GM19240 (cell line): ENCODE data around the gene HLA-E.
"Not testable (repeated sequence)": the region's sequence is repeated elsewhere in the genome, so short reads cannot be mapped to it uniquely, and the experiment has no call there.

Experiments
- DNase-seq: peaks from one replicate; pipeline ENCODE4 v3.0.0; 2011; ENCODE audit warnings: low spot score; ENCODE audit not compliant: insufficient read length

The HLA-E gene

DNA sequence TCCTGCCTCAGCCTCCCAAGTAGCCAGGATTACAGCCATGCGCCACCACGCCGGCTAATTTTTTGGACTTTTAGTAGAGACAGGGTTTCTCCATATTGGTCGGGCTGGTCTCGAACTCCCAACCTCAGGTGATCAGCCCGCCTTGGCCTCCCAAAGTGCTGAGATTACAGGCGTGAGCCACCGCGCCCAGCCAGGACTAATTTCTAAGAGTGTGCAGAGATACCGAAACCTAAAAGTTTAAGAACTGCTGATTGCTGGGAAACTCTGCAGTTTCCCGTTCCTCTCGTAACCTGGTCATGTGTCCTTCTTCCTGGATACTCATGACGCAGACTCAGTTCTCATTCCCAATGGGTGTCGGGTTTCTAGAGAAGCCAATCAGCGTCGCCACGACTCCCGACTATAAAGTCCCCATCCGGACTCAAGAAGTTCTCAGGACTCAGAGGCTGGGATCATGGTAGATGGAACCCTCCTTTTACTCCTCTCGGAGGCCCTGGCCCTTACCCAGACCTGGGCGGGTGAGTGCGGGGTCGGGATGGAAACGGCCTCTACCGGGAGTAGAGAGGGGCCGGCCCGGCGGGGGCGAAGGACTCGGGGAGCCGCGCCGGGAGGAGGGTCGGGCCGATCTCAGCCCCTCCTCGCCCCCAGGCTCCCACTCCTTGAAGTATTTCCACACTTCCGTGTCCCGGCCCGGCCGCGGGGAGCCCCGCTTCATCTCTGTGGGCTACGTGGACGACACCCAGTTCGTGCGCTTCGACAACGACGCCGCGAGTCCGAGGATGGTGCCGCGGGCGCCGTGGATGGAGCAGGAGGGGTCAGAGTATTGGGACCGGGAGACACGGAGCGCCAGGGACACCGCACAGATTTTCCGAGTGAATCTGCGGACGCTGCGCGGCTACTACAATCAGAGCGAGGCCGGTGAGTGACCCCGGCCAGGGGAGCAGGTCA is at the start of gene HLA-E:
TSS of gene HLA-E (plus strand) at position 429 of the 945 bp plus-strand sequence. CDS start at position 452, 23 bp downstream.
- DNase-seq, result peak; percentile 60

DNA sequence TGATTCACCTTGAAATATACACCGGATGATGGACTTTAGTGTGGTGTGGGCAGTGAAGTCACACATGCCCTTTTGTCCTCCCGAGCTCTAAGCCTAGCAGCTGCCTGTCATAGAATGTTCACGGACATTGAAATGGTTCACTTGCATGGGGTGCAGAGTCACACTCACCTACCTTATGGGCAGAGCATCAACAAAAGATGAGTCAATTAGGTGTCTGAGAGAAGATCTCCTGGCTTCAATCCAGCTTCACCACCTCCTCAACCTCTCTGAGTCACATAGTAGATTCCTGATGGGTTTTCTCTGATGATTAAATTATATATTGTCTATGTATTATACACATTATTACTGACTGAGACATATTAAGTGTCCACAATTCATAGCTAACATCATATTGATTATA is 48.1 kb upstream of the HLA-E start:
- no peak for DNase-seq

DNA sequence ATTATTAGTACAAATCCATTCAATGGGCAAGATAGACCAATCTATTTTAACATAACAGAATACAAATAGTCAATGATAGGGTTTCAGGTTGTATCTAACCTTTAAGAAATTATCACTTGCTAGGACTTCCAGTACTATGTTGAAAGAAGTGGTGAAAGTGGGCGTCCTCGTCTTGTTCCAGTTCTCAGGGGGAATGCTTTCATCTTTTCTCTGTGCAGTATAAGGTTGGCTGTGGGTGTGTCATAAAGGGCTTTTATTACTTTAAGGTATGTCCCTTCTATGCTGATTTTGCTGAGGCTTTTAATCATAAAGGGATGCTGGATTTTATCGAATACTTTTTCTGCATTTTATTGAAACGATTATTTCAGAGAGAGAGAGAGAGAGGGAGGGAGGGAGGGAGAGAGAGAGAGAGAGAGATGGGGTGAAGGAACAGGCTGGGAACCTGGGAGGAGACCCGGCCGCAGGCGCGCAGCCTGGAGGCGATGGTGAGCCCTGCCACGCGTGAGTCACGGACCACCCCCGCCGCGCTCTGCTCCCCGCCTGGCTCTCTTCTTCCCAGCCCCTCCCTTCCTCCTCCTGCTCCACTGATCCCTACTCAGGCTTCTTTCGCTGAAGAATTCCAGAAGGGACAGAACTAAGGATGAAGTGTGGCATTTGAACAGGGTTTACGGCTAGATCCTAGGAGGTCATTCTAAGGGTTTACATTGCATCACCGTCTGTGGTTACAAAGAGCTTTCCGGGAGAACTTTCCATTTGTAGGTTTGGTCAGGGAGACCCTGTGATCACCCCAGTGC is 45.5 kb upstream of the HLA-E start:
- DNase-seq, result no peak

DNA sequence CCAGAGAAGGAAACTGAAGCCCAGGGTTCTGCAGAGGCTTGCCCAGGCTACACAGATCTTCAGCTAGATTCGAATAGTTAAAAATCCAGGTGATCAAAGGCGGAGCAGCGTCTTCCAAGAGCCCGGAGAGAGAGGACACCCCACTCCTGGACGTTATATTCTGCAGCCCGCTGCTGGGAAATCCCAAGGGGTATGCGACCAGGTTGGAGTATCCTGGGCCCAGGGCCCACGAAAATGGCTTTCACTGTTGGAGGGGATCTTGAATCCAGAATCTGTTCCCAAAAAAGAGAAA is 44.9 kb upstream of the HLA-E start:
- no peak for DNase-seq

DNA sequence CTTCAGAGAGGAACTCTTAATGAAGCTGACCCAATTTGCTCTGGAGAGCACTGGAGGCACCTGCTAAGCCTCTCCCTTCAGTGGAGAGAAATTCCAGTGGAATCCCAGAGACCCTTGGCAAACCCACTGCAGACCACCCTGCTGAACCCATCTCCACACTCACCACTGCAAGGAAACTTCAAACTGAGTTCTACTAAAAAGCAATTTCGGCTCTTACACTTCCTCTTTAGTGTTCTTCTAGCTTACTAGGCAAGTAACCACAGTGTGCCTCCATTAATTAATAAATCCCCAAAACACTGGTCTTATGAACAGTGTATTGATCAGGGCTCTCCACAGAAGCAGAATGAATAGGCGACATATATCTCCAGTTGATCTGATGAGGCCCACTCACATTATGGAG is 43.0 kb upstream of the HLA-E start:
- no peak for DNase-seq

DNA sequence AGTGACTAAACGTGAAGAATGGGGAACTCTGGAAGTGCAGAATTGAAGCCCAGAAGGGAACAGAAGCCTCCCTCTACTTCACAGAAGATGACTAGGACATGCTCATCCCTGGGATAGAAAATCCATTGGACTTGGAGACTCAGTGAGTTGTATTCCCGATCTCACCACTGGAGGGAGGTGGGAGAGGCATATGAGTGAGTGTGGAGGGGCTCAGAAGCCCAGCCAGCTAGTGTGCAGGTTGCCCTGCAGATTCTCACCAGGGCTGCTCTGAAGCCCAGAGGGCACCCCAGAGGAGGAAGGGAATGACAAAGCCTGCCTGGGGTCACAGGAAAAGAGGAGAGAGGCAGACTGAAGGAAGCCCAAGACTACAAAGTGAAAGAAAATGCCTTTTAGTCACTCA is 42.1 kb upstream of the HLA-E start:
- no peak for DNase-seq

DNA sequence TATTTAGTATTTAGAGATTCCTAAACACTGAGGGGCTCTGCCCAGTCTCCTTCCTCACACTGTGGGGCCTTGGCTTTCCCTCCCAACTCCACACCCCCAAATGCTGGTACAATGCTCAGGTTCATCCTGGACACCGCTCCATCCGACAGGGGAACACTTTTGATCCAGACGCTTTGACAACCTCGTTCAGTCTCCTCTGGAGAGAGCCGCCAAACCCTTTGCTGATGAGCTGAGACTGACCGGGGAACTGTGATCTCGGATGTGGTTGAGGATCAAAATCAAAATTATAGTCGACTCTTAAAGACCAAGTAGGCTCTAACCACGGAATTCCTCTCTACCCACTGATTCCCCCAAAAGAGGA is 38.8 kb upstream of the HLA-E start:
- DNase-seq, result no peak

DNA sequence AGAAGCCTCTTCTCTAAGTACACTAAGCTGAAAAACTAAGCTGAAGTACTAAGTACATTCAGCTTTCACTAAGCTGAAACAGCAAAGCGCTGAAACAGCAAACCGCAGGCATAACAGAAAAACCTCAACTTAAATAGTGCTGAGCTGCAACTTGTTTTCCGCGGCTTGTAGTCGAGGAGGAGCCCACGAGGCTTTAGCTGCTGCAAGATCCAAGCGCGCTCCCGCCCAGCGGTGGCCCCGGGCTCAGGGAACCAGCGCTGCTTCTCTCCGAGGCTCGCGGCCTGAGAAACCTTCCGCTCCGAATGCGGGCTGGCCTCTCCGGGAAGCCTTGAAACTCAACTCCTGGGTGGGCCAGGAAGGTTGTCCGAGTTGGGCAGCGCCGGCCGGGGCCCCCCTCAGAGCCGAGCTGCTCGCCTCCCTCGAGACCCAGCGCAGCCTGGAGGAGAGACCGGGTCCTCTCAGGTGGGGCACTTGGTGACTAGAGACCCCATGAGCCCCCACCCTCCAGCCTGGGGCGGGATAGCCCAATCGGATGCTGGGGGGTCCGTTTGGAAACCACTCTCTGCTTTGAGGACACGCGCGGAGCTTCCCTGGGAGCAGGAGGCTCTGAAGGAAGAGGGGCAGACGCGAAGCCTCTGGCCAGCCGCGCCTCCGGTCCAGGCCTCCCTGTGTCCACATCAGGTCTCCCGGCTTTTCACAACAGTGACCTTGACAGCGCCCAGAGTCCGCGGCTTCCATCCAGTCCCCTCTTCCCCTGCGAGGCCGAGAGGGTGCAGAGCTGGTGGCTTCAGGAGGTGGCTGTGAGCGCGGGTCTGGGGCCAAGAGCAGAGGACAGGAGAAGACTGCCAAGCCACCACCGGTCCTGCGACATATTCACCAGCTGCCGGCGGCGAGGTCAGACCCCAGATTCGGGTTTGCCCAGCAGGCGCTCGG is 38.1 kb upstream of the HLA-E start:
- peak; percentile 20 for DNase-seq

DNA sequence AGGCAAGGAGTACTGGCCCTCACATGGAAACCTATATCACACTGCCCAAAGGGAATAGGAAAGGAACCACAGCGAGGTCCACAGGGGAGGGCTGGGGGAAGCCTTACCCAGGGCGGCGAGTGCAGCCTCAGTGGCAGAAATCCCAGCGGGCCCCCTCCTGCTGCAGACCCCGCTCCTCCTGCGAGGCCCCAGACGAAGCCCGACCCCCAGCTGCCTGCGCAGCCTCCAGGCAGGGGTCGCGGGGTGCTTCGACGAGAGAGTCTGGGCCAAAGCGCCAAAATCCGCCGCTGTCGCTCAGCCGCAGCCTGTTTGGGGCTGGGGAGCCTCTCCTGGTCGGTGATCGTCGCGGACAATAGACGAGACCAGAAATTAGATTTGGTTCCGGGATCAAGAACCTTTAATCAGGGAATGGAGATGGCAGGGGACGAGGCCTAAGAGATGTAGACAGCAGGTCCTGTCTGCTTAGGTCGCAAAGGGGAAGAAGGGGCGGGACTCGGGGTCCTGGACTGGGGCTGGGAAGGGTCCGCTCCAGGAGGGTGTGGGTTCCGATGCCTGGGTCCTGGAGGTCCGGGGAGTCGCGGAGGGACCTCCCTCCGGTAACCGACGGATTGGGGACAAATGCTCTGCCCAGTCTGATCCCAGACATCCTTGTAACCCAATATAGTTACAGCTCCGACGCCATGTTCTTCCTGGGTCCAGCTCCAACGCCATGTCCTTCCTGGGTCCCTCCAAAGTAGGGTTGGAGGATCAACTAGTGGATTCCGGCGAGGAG is 36.4 kb upstream of the HLA-E start:
- DNase-seq, result no peak

DNA sequence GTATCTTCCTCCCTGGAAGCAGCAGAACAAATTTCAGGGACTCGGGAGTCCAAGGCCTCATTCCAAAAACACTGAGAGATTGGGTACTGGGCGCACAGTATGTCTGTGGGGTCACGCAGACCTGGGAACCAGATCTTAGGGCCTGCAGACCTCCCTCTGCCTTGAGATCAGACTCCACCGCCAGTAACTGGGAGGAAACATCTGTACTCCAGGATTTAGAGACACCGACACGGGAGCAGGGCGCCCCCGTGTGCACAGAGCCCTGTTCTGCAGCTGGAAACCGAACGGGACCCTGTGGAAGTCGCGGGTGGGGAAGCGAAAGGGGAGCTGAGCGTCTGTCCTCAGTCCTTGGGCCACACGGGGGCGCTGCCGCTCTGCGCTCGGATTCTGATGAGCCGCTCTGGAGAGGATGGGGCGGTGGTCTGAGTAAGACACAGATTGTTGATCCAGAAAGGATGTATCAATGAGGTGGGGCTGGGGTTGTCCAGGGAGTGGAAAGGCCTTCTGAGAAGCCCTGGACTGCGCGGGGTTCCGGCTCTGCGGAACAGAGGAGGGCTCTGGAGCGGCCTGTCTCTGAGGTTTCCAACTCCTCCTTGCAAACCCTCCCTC is 35.7 kb upstream of the HLA-E start:
- peak; percentile 51 for DNase-seq

DNA sequence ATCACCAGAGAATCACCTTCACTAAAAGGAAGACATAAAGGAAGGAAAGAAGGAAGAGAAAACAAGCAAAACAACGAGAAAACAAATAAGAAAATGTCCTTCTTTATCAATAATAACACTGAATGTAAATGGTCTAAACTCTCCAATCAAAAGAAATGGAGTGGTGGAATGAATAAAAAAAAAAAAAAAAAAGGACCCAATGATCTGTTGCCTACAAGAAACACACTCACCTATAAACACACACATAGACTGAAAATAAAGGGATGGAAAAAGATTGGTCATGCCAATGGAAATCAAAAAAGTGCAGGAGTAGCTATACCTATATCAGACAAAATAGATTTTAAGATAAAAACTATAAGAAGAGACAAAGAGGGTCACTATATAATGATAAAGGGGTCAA is 30.2 kb upstream of the HLA-E start:
- no peak for DNase-seq

DNA sequence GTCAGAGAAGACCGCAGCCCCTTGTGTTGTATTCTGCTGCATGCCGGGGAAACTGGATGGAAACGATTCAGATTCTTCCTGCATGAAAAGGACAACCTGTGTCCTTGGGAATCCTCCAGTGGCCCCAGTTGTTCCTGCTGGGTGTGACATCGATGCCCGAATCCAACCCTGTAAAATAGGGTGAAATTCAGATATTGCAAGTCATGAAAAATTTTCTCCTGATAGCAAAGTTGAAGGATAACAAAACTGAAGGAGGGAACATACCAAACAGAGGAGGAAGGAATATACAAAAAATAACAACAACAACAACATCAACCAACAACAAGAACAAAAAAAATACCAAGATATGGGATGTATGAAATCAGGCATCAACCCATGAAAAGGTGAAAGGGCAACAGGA is 28.3 kb upstream of the HLA-E start:
- no peak for DNase-seq

DNA sequence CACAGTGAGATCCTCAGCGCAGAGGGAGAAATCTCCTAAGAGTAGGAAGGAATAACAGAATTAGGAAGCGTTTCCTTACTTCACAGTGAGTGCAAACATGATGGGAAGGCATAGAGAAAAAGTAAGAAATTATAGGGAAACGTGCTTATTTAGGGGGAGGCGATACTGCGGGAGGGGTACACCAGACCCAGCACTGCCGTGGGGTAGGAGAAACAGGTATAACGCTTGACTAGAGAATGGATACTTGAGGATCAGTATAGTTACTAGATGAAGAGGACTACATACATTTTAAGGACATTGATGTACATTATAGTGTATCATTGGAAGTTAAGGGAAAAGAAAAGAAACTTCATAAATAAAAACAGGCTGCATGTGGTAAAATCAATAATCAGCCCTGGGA is 26.8 kb upstream of the HLA-E start:
- no peak for DNase-seq

DNA sequence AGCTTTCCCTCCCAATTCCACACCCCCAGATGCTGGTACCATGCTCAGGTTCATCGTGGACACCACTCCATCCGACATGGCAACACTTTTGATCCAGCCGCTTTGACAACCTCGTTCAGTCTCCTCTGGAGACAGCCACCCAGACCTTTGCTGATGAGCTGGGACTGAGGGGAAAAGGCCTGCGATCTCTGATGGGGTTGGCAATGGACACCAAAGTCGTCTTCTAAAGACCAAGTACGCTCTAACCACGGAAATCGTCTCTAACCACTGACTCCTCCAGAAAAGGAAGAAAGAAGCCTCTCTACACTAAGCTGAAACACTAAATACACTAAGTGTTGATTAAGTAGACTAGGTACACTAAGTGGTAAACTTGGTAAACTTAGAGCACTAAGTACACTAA is 26.1 kb upstream of the HLA-E start:
- no peak for DNase-seq

DNA sequence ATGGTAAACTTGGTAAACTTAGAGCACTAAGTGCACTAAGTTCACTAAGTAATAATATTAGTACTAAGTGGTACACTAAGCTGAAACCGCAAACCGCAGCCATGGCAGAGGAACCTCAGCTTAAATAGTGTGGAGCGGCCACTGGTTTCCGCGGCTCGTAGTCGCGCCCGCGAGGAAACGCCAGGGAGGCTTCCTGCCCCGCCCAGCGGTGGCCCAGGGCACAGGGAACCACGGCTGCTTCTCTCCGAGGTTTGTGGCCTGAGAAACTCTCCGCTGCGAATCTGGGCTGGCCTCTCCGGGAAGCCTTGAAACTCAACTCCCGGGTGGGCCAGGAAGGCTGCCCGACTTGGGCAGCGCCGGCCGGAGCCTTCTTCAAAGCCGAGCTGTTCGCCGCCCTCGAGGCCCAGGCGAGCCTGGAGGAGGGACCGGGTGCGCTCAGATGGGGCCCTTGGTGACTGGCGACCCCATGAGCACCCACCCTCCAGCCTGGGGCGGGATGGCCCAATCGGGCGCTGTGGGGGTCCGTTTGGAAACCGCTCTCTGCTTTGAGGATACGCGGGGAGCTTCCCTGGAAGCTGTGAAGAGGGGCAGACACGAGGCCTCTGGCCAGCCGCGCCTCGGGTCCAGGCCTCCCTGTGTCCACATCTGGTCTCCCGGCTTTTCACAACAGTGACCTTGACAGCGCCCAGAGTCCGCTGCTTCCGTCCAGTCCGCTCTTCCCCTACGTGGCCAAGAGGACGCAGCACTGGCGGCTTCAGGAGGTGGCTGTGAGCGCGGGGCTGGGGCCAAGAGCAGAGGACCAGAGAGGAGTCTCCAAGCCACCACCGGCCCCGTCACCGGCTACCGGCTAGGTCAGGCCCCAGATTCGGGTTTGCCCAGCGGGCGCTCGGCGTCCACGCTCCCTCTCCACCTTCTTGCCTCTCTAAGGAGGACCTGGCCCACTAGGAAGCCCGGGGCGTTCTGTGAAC is 25.4 kb upstream of the HLA-E start:
- DNase-seq, result no peak

DNA sequence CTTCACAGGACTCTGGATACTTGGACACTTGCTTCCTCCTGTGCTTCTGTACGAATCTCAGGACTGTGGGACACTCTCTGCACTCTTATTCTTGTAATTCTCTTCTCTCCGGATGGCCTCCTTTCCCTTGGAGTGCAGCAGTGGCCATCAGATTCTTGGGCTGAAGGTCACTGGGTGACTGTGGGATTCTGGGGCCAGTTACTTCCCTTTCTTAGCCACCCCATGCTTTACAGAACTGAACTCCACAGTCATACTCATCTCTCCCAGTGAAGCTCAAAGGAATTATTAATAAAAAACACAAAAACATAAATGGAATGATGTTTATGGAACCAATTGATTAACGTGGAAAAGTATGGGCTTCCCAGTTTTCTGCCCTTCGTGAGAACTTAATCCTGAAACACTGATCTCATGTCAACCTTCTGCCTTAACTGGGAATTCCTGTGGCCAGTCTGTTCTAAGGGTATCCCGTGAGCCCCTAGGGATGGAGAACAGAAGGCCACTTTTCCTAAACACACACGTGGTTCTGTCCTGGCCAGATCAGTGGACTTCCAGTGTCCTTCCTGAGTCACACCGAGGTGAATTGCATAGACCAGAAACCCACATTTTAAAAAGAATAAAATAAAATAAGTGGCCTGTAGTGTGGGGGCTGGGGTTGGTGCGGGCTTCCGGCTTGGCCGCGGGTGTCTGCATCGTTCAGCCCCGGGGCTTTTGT is 23.6 kb upstream of the HLA-E start:
- DNase-seq, result no peak

DNA sequence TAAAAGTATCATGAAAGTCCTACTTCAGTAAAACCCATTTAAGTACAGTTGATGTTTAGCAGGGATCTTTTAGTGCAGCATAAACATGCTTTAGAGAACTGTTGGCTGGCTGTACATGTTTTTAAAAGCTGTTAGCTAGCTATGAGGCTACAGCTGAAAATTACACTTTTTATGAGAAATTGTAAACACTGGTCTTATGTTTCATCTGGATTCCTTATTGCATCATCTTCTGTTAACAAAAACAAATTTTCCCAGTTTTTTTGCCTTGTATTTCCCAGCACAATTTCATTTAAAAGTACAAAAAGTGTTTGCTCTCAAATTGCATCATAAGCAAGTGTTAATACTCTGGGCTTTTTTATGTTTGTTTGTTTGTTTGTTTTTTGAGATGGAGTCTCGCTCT is 18.3 kb upstream of the HLA-E start:
- no peak for DNase-seq

DNA sequence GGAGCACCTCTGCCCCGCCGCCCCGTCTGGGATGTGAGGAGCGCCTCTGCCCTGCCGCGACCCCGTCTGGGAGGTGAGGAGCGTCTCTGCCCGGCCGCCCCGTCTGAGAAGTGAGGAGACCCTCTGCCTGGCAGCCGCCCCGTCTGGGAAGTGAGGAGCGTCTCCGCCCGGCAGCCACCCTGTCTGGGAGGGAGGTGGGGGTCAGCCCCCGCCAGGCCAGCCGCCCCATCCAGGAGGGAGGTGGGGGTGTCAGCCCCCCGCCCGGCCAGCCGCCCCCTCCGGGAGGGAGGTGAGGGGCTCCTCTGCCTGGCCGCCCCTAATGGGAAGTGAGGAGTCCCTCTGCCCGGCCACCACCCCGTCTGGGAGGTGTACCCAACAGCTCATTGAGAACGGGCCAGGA is 14.2 kb upstream of the HLA-E start:
- not testable (repeated sequence) for DNase-seq
